HG02840 (cell line): Measurements from ENCODE around the gene DUOXA1.

Experiments used
- ATAC-seq: cut with Tn5 transposase; IDR thresholded peaks from one replicate; pipeline ENCODE4 v1.9.1; 2021; ENCODE audit warnings: mild to moderate bottlenecking, moderate library complexity, moderate number of reproducible peaks; ENCODE audit not compliant: unreplicated experiment, low FRiP score

Gene DUOXA1, protein sequence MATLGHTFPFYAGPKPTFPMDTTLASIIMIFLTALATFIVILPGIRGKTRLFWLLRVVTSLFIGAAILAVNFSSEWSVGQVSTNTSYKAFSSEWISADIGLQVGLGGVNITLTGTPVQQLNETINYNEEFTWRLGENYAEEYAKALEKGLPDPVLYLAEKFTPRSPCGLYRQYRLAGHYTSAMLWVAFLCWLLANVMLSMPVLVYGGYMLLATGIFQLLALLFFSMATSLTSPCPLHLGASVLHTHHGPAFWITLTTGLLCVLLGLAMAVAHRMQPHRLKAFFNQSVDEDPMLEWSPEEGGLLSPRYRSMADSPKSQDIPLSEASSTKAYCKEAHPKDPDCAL

DNA sequence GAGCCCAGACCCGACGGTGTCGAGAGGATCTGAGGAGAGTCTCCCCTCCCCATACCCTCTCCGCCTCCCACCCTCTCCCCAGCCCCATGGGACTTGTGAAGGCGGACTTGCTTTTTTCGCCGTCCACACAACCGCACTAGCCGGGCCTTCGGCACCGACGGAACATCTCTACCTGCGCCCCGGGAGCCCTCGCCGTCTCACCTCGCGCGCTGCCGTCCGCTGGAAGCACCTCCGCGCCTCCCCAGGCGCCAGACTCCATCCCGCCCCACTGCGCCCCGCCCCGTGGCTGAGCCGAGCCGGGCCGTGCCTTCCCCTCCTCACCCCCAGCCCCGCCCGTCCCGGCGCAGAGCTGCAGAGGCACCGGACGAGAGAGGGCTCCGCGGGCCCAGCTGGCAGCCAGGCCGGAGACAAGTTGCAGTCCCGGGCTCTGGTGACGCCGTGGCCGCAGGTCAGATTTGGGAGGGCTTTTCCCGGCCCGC is at the start of gene DUOXA1, which contains the start of gene DUOX1:
Gene DUOXA1, minus strand, starts transcription at position 229 of the 479 bp plus-strand sequence. CDS start 6,865 bp downstream, outside the sequence.
Gene DUOX1, plus strand, starts transcription at position 344 of the 479 bp plus-strand sequence. CDS start 1,973 bp downstream, outside the sequence.
- ATAC-seq: no peak

DNA sequence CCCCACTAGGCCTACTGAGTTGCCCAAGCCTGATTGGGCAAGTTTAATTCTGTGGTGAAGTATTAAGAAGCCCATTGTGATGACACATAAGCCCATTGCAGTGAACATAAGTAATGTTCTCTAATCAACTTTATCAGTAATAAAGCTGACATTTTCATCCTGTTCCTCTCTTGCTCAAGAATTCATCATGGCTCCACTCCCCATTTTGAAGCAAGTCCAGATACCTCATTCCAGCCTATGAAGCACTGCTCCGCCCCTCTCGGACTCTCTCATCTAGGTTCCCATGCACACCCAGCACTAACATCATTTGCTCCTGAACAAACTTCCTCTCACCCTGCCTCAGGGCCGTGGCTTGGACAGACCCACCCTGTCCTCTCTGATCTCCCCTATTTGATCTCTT is 47.6 kb upstream of the DUOXA1 start:
- no peak for ATAC-seq

GRCh38 chr15:45174577-45174976 is 44.9 kb upstream of the DUOXA1 start:
- ATAC-seq: no peak

DNA sequence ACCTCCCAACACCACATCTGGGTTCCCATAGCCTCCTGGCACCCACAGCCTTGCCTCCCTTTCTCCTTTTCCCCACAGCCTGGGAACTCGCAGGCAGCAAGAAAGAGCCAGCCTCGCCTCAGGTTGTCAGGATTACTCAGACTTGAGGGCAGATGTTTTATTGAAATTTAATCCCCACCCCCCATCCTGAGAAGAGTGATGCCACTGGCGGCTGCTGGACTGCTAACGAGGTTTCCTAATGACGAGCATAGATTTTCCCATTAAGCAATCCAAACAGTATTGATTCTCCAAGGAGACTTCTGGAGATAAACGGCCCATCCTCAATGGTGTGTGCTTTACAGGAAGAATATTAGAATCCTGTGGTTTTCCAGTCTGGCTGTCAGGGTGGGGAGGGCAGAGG is 44.4 kb upstream of the DUOXA1 start:
- no peak for ATAC-seq

- no peak for ATAC-seq
Measured at GRCh38 chr15:45171912-45172311, 42.2 kb upstream of the DUOXA1 start.

DNA sequence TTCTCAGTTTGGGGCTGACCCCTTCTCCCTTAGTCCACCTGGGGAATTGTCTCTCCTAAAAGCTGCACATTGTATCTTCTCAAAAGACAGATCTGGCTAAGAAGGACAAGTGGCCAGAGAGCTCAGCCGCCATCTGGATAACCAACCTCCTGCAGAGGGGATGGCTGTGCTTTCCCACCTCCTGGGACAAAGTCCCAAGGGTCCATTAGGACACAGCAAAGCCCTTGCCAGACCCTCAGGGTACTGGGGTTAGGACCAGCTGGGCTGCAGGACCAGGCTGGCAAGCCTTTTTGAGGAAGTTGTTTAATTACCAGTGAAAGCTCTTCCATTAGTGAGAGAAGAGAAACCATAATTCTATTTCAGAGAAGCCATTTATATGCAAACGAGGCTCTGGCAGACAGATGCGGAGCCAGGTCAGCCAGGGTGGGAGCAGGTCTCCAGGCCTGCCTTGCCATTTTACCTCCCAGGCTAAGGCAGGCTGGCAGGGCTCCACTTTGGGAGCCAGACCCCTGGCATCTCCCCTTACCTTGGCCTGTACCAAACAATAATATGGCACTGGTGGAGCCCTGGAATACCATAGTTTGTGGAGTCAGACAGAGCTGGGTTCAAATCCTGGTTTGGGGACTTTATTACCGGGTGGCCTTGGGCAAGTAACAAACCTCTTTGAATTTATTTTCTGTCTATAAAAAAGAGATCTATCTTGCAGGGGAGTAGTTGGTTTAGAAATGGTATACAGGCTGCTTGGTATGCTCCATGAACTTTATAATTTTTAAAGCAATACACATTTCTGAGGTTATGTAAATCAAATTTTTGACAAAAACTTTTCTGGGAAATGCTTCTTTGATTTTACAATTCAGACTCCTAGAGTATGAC is 40.2 kb upstream of the DUOXA1 start:
- no peak for ATAC-seq

- no peak for ATAC-seq
Measured at GRCh38 chr15:45168751-45169551, 39.3 kb upstream of the DUOXA1 start.

GRCh38 chr15:45168286-45168685 is 38.6 kb upstream of the DUOXA1 start:
- no peak for ATAC-seq

DNA sequence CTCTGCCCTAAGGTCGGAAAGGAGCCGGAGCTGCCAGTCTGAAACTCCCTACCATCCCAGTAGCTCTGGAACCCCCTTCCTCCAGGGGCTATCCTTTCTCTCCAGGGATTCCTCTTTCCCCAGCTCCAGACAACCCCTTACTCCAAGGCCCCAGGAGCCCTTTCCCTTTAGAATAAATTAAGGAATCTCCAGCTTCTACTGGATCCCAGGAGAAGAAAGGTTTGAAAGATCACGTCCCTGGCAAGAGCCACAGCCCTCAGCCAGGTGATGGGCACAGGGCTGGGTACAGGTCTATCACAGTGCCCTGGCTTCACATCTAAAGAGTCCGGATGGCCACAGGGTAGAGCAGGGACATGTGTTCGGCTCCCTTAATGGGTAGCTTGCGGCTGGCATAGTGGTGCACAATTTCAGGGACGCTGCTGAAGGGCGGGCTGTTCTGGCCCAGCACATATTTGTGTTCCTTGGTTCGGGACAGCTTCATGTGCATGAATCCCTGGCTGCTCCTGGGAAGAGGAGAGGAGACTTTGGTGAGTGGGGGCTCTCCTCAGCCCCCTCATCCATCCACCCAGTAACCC is 38.0 kb upstream of the DUOXA1 start:
- ATAC-seq: no peak

DNA sequence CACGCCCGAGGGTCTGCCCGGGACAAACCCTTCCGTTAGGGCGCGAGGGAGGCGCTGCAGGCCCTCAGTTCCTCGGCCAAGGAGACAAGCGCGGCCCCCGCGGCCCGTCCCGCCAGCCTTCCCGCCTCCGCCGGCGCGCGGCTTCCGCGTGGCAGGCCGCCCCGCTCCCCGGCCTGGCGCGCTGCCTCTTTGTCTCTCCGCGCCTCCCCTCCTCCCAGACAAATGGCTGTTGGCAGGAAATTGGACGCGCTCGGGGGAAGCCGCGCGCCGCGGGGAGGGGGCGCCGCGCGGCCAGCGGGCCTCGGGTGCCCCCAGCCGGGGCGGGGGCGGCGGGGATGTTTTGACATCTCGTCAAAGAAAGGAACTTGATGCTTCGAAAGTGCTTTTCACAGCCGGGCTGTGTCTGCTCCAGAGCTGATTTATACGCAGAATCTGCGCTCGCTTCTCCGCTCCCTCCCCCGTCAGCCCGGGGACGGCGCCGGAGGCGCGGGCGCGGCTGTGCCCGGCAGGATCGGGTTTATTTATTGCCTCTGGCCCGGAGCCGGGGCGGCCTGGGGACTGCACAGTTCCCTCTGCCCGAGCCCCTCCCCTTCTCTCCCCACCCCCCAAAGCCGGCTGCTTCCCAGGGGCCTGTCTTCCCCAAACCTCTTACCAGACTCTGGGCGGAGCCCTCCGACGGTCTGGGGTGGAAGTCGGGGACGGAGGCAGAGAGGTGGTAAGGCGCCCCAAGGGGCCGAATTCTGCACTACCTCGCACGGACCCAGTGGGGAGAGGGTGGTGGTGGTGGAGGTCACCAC is 37.4 kb upstream of the DUOXA1 start:
- peak; percentile 75 for ATAC-seq

DNA sequence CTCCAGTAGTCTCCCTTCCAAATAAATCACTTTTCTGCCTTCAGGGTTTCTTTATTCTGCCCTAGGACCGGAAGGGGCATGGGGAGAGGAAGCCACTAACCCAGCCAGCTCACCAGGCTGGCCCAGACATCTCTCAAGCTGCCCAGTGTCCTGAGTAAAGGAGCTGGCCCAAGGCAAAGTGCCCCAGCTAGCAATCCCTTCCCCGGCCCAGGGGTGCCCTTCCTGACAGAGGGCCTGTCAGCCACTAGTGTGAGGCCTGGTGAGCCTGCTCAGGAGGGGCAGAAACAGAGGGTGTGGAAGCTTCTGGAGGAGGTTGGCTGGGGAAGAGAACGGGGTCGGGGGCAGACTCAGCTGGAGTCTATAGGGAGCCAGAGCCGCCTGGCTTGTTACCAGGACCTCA is 35.9 kb upstream of the DUOXA1 start:
- ATAC-seq: no peak

- ATAC-seq: no peak
Measured at GRCh38 chr15:45164914-45165313, 35.2 kb upstream of the DUOXA1 start.

DNA sequence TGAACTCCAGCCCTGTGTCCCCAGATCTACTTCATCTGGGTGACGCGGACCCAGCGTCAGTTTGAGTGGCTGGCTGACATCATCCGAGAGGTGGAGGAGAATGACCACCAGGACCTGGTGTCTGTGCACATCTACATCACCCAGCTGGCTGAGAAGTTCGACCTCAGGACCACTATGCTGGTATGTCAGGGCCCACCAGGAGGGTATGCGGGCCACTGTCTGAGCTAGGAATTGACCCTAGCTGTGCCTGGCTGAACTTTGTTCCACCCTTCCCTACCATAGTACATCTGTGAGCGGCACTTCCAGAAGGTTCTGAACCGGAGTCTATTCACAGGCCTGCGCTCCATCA is 33.8 kb upstream of the DUOXA1 start:
- no peak for ATAC-seq

GRCh38 chr15:45162771-45163507 is 33.3 kb upstream of the DUOXA1 start:
- peak; percentile 42 for ATAC-seq

DNA sequence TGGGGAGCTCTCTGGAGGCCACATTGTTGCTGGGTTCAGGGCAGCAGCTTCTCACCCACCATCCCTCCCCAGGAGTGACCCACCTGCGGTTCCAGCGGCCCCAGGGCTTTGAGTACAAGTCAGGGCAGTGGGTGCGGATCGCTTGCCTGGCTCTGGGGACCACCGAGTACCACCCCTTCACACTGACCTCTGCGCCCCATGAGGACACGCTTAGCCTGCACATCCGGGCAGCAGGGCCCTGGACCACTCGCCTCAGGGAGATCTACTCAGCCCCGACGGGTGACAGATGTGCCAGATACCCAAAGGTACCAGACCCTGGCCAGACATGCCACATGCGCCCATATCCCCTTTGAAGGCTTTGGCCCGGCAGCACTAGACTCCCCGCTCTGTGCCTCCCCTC is 32.0 kb upstream of the DUOXA1 start:
- ATAC-seq: no peak

DNA sequence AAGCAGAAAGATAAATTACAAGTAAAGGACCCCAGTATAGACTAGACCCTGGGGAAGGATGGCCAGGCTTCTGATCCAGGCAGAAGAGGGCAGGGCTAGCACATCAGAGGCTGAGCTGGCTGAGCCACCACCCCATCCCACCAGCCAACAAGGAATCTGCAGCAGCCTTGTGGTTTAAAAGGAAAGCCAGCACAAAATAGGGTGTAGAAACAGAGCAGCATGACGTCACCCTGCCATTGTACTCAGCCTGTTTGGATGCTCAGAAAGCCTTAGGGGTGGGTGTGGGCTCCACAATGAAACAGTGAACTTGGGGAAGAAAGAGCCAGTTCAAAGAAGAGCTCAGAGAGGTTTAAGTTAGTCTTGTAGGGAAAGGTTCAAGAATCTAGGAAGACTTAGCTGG is 28.3 kb upstream of the DUOXA1 start:
- no peak for ATAC-seq

- no peak for ATAC-seq
Measured at GRCh38 chr15:45156744-45157455, 27.2 kb upstream of the DUOXA1 start.

- ATAC-seq: no peak
Measured at GRCh38 chr15:45155739-45156138, 26.1 kb upstream of the DUOXA1 start.
